Tibial artery (tissue), 4 donors: Measurements from ENCODE around the gene CNTN4.
A peak's percentile ranks its signal among the peaks of the same experiment; 100 is the strongest.
"Not testable (repeated sequence)": the region's sequence is repeated elsewhere in the genome, so short reads cannot be mapped to it uniquely, and the experiment has no call there.

Experiments used
- DNase-seq, 2 donors: peaks; one replicate each; pipeline ENCODE4 v3.0.0-alpha.2; 2019
- H3K27ac ChIP-seq, 2 donors: fragments of 200-600 bp; sonication (generic) in 1 of 2; 1 replicate in 1 of 2; 2 replicates in 1 of 2; pipeline ENCODE4 v1.5.1; 2018 to 2019; ENCODE audit warnings: mild to moderate bottlenecking in 1 of 2
- H3K27me3 ChIP-seq, 2 donors: fragments of 200-600 bp; sonication (generic) in 1 of 2; one replicate each; pipeline versions ENCODE4 v1.5.1 to v1.6.0; 2016 to 2019
- H3K36me3 ChIP-seq, 3 donors: fragments of 200-600 bp; sonication (generic) in 2 of 3; one replicate each; pipeline ENCODE4 v1.5.1; 2016 to 2019; ENCODE audit warnings: mild to moderate bottlenecking in 2 of 3
- H3K4me1 ChIP-seq, 4 donors: fragments of 200-600 bp; sonication (generic) in 2 of 4; 1 replicate in 3 of 4; 2 replicates in 1 of 4; pipeline ENCODE4 v1.5.1; 2016 to 2019
- H3K4me3 ChIP-seq, 2 donors: fragments of 200-600 bp; sonication (generic) in 1 of 2; 1 replicate in 1 of 2; 2 replicates in 1 of 2; pipeline ENCODE4 v1.5.1; 2018 to 2019; ENCODE audit warnings: mild to moderate bottlenecking in 2 of 2
- H3K9me3 ChIP-seq, 3 donors: fragments of 200-600 bp; sonication (generic) in 1 of 3; one replicate each; pipeline ENCODE4 v1.5.1; 2016 to 2019
- intact Hi-C: fragments of 100-400 bp; cut with DNase I; formaldehyde crosslinking; loops from one replicate; pipeline ENCODE4 v1.15.0; 2023; ENCODE audit warnings: low total_unique reads
- TF ChIP-seq, protein P1 (sequence below), 2 experiments: fragments of 200-600 bp in 1 of 2; fragments of 450-650 bp in 1 of 2; IDR thresholded peaks; one replicate each; pipeline ENCODE4 v1.5.1; 2017 to 2019; ENCODE audit warnings: antibody characterized with exemption in 2 of 2, mild to moderate bottlenecking in 1 of 2, moderate library complexity in 1 of 2

The CNTN4 gene

DNA sequence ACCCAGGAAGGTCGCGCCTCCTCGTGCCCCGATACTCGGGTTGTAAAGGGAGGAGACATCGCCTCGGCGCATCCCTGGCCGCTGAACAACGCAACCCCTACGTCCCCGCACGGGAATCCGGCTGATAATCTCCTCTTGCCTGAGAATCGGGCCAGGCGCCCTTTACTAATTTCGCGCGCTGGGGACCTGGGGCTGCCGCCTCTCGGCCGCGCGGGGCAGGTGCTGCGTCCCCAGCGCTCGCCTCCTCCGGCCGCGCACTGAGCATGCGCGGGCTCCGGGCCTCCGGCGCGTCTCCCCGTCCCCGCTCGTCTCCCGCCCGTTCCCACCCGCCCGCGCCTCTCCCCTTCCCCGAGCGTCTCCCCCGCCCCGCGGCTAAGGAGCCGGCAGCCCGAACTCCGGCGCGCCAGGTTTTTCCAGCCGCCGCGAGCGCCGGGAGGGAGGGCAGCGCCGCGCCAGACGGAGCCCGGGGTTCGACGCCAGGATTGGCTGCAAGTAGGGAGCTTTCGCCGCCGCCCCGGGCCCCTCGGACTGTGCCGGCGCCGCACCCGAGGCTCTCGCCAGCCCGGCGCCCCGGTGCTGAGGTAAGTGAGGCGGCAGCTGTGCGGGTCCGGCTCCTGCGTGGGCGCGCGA, at the start of gene CNTN4:
Gene CNTN4 (plus strand): TSS at position 469 of the 630 bp plus-strand sequence.
- no peaks in the 10 kb centered on the region for H3K36me3 ChIP-seq
- TF ChIP-seq, protein P1, sequence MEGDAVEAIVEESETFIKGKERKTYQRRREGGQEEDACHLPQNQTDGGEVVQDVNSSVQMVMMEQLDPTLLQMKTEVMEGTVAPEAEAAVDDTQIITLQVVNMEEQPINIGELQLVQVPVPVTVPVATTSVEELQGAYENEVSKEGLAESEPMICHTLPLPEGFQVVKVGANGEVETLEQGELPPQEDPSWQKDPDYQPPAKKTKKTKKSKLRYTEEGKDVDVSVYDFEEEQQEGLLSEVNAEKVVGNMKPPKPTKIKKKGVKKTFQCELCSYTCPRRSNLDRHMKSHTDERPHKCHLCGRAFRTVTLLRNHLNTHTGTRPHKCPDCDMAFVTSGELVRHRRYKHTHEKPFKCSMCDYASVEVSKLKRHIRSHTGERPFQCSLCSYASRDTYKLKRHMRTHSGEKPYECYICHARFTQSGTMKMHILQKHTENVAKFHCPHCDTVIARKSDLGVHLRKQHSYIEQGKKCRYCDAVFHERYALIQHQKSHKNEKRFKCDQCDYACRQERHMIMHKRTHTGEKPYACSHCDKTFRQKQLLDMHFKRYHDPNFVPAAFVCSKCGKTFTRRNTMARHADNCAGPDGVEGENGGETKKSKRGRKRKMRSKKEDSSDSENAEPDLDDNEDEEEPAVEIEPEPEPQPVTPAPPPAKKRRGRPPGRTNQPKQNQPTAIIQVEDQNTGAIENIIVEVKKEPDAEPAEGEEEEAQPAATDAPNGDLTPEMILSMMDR (IDR thresholded peaks at IDR 0.05): peak; percentile 50 to 52
- no peaks in the 10 kb centered on the region for H3K9me3 ChIP-seq
- DNase-seq: peak; percentile 71 to 91
- H3K4me1 ChIP-seq: peaks cover 0 to 52% (median 16%) of the 10 kb centered on the region in 4 donors
- H3K4me3 ChIP-seq: peak within 1 kb of the TSS; percentile 79 to 96
- H3K27ac ChIP-seq: peak within 1 kb of the TSS; percentile 88 to 95
- intact Hi-C loops: no loop called here
- no peaks in the 10 kb centered on the region for H3K27me3 ChIP-seq

DNA sequence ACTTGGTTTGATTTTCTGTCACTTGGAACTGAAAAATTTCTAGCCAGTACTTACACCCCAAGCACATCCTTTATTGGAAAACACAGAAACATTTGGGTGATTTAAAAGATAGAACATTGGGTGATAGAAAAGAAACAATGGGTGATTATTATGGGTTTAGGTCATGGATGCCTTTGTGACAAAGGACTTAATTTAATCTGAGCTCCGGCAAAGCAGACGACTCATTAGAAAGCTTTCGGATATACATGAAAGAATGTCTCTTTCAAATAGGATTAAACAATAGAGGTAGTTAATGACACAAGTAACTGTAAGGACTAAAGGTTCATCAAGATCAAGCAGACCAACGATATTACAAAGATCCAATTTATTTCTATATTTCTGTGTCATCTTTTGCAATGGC, 37.3 kb upstream of the CNTN4 start:
- Histone ChIP-seq H3K4me3 (no peak overlapping the region), H3K27ac (no peak overlapping the region), H3K27me3 (no peaks in the 10 kb centered on the region), H3K36me3 (no peaks in the 10 kb centered on the region), H3K4me1 (no peaks in the 10 kb centered on the region), H3K9me3 (no peaks in the 10 kb centered on the region)
- TF ChIP-seq, protein P1 (IDR thresholded peaks at IDR 0.05): no peak
- intact Hi-C loops: no loop called here
- no peak for DNase-seq

DNA sequence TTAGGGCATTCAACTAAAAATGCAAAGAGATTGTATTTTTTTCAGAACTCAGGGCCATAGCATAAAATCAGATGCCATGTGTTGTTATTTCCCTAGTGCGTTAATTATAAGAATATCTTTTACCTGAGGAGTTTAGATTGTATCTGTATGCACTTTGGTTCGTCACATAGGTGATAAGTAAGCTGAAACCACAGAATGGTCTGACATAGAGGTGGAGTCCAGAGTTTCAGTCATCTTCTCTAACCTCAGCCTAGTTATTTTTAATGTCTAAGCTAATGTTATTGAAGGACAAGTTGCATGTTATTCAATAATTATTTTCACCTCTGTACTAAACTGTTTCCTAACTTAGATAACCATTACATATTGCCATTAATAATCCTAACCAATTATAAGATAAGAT, 27.1 kb upstream of the CNTN4 start:
- intact Hi-C loops: no loop called here
- Histone ChIP-seq H3K36me3 (no peaks in the 10 kb centered on the region), H3K9me3 (no peaks in the 10 kb centered on the region), H3K27me3 (no peaks in the 10 kb centered on the region), H3K4me3 (no peak overlapping the region), H3K27ac (peak overlapping the region in 1 of 2 donors; percentile 15), H3K4me1 (peaks cover 0 to 21% (median 1%) of the 10 kb centered on the region in 4 donors)
- DNase-seq: no peak
- TF ChIP-seq, protein P1 (IDR thresholded peaks at IDR 0.05): no peak

DNA sequence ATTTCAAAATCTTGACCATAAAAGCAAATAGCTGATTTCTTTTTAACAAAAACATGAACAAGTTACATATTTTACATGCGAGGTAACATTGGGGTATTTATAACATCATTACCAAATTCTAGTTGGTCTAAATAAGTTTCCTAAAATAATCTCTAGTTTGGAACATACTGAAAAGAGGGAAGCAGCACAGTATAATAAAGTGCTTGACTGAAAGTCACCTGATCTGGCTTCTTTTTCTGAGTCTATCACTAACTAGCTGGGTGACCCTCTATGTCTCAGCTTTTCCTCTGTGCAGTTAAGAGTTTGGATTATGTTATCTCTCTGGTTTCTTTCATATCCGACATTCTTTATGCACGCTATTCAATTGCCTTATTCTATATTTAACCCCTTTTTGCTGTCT, 19.8 kb upstream of the CNTN4 start:
- no peak overlapping the region for H3K4me3 ChIP-seq
- H3K27ac ChIP-seq: peak overlapping the region; percentile 50 to 68

GRCh38 chr3:2082871-2083480, 15.7 kb upstream of the CNTN4 start:
- H3K9me3 ChIP-seq: no peaks in the 10 kb centered on the region
- intact Hi-C loops: no loop called here
- TF ChIP-seq, protein P1 (IDR thresholded peaks at IDR 0.05): no peak
- no peaks in the 10 kb centered on the region for H3K36me3 ChIP-seq
- H3K4me3 ChIP-seq: no peak overlapping the region
- H3K4me1 ChIP-seq: peaks cover 0 to 34% (median 16%) of the 10 kb centered on the region in 4 donors
- H3K27ac ChIP-seq: no peak overlapping the region
- no peak for DNase-seq
- no peaks in the 10 kb centered on the region for H3K27me3 ChIP-seq

More for the DNA sequence above, 19.8 kb upstream of the CNTN4 start:
- Histone ChIP-seq H3K27me3 (no peaks in the 10 kb centered on the region), H3K36me3 (no peaks in the 10 kb centered on the region), H3K4me1 (peaks cover 0 to 38% (median 16%) of the 10 kb centered on the region in 4 donors), H3K9me3 (no peaks in the 10 kb centered on the region)
- intact Hi-C loops: no loop called here
- TF ChIP-seq, protein P1 (IDR thresholded peaks at IDR 0.05): no peak
- DNase-seq: no peak

DNA sequence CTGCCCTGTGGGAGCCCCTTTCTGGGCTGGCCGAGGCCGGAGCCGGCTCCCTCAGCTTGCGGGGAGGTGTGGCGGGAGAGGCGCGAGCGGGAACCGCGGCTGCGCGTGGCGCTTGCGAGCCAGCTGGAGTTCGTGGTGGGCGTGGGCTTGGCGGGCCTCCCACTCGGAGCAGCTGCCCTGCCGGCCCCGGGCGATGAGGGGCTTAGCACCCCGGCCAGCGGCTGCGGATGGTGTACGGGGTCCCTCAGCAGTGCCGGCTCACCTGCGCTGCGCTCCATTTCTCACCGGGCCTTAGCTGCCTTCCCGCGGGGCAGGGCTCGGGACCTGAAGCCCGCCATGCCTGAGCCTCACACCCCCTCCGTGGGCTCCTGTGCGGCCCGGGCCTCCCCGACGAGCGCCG, 15.1 kb upstream of the CNTN4 start:
- DNase-seq, H3K27ac ChIP-seq, H3K9me3 ChIP-seq, H3K27me3 ChIP-seq, H3K4me3 ChIP-seq, H3K36me3 ChIP-seq, intact Hi-C loops: not testable (repeated sequence)
- H3K4me1 ChIP-seq: peaks cover 0 to 28% (median 13%) of the 10 kb centered on the region in 4 donors
